Measurements from ENCODE around the gene CAMK1.
A peak's percentile ranks its signal among the peaks of the same experiment; 100 is the strongest.

CAMK1 gene

DNA sequence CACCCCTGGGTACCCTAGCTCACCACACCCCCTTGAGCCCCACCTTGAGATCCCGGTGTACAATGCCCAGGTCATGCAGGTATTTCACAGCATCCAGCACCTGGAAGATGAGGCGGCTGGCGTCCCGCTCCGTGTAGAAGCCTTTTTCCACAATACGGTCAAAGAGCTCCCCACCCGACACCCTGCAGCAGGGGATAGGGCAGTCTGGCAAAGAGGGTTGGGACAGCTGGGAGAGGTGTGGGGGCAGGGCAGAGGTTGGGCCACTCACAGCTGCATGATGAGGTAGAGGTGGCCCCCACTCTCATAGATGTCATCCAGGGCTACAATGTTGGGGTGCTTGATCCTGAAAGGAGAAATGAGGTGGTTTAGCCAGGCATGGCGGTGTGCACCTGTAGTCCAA lies 6.9 kb downstream of the CAMK1 start:
- no peak for TF ChIP-seq CTCF (conservative IDR thresholded peaks at IDR 0.05; ENCODE audit: low read depth, low read length)
- no peak for DNase-seq (ENCODE audit: low read depth)
- H3K4me3 ChIP-seq (ENCODE audit: low read depth, low read length), result no peak overlapping the region

DNA sequence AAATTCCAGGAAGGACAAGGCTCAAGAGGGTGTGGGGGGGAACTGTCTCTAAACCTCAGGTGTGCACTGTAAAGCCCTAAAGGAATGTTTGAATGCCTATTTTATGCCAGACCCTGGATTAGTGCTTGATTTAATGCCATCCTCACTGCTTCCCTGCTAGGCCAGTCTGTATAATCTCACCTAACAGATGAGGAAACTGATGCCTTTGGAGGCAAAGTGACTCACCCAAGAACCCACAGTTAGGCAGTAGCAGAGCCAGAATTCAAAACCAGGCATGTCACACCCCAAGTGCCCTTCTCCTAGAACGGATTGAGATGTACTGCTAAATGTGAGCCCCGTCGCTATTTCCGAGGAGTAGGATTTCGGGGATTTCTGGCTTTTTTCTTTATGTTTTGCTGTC lies 7.8 kb downstream of the CAMK1 start:
- no peak overlapping the region for H3K4me3 ChIP-seq (ENCODE audit: low read depth, low read length)
- TF ChIP-seq CTCF (conservative IDR thresholded peaks at IDR 0.05; ENCODE audit: low read depth, low read length), result no peak
- DNase-seq (ENCODE audit: low read depth), result no peak

DNA sequence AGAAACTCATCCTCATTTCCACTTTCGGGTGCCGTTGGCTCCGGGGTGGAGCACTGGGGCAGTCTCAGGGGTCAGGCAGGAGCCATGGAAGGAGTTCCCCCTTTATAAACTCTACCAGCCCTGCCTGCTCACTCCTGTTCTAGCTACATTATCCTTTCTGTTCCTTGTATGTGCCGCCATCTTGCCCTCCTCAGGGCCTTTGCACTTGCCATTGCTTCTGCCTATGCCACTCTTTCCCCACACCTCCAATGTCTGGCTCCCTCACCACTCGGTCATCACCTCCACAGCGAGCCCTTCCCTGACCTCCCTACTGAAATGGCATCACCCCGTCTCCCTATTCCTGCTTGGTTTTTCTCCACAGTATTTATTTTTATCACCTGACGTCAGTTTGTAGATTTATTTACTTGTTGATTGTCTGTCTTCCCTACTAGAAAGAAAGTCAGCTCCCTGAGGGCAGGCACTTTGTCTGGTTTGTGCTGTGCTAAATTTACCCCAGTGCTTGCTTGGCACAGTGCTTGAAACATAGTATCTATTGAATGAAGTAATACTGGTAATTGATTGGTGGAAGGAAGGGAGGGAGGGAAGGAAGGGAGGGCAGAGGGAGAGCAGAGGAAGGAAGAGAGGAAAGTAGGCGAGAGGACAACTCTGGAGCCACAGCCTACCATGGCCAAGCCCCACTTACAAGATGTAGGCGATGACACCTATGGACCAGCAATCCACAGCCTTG lies 8.8 kb downstream of the CAMK1 start:
- no peak for DNase-seq (ENCODE audit: low read depth)
- no peak for TF ChIP-seq CTCF (conservative IDR thresholded peaks at IDR 0.05; ENCODE audit: low read depth, low read length)
- H3K4me3 ChIP-seq (ENCODE audit: low read depth, low read length), result no peak overlapping the region

DNA sequence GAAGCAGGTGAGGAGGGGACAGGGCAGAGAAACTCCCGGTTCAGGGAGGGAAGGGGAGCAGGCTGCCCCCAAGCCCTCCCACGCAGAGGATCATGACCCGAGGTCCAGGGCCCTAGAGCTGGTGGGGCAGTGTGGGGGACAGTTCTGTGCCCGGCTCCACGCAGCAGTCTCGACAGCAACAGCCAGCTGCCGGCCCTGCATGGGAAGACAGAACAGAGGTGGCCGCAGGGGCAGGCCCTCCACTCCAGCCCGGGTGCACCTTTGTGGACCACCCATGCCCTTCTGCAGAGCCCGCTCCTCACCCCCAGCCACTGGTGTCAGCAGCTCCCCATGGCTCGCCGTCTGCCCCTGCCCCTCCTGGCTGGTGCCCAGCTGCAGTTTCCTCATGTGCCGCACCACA lies 12.3 kb downstream of the CAMK1 start:
- no peak for TF ChIP-seq CTCF (conservative IDR thresholded peaks at IDR 0.05; ENCODE audit: low read depth, low read length)
- H3K4me3 ChIP-seq (ENCODE audit: low read depth, low read length), result no peak overlapping the region
- DNase-seq (ENCODE audit: low read depth), result no peak

DNA sequence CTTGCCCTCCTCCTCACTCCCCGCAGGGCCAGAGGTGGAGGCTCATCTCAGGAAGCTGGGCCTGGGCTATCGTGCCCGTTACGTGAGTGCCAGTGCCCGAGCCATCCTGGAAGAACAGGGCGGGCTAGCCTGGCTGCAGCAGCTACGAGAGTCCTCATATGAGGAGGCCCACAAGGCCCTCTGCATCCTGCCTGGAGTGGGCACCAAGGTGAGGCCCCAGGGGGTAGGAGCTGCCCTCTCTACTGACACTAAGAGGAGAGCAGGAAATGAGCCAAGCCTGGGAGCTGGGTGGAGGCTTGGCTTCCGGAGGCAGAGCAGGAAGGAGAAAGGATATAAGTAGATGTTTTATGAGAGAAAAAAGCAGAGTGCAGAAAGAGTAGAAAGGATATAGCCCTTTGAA lies 15.1 kb downstream of the CAMK1 start:
- no peak for DNase-seq (ENCODE audit: low read depth)
- TF ChIP-seq CTCF (conservative IDR thresholded peaks at IDR 0.05; ENCODE audit: low read depth, low read length), result no peak
- no peak overlapping the region for H3K4me3 ChIP-seq (ENCODE audit: low read depth, low read length)

DNA sequence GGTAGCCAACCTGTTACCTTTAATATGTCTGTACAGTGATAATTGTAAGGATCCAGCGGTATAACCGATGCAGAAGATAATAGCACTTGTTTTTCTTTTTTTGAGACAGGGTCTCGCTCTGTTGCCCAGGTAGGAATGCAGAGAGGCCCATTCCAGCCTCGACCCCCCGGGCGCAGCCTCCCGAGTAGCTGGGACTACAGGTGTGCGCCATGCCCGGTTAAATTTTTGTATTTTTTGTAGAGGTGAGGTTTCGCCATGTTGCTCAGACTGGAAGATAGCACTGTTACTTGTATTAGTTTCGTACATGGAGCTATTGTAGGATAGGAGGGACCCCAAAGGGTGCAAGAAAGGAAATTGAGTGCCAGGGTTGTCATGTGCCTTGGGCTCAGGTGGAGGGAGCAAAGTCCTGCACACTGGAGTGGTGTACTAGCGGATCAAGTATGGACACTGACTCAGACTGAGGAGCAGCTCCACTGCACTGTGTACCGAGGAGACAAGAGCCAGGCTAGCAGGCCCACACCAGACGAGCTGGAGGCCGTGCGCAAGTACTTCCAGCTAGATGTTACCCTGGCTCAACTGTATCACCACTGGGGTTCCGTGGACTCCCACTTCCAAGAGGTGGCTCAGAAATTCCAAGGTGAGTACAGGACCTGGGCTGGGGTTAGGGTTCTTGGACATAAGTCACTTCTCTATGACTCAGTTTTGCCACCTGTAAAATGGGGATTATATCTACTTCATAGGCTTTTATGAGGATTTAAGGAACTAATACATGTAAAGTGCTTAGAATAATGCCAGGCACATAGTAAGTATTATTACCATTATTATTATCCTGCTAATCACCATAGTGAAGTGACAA lies 19.0 kb downstream of the CAMK1 start:
- DNase-seq (ENCODE audit: low read depth), result peak; percentile 52
- H3K4me3 ChIP-seq (ENCODE audit: low read depth, low read length), result peak overlapping the region; percentile 84
- TF ChIP-seq CTCF (conservative IDR thresholded peaks at IDR 0.05; ENCODE audit: low read depth, low read length), result no peak

Measured in choroid plexus epithelial cell (primary cell).